ENCODE results near the gene TULP3.

TULP3 gene

GRCh38 chr12:2893007-2893406, 2.3 kb downstream of the TULP3 start (continued):
- no peak for TF ChIP-seq ZNF704 (tag by site-specific recombination; IDR thresholded peaks at IDR 0.05)
- no peak for TF ChIP-seq ZNF843 (tag by site-specific recombination; IDR thresholded peaks at IDR 0.05)
- no peak for TF ChIP-seq ZNF274 (IDR thresholded peaks at IDR 0.05; ENCODE audit: low read length)
- no peak for TF ChIP-seq ZNF274 (tag by site-specific recombination; IDR thresholded peaks at IDR 0.05; ENCODE audit: borderline replicate concordance)
- TF ChIP-seq PRDM10 (tag by site-specific recombination; IDR thresholded peaks at IDR 0.05): no peak
- no peak for TF ChIP-seq ZNF645 (tag by site-specific recombination; IDR thresholded peaks at IDR 0.05)
- no peak for TF ChIP-seq ZNF623 (tag by site-specific recombination; IDR thresholded peaks at IDR 0.05)

GRCh38 chr12:2895051-2895451, 4.4 kb downstream of the TULP3 start:
- H3K27ac ChIP-seq (ENCODE audit: extremely low read depth, low read depth, low read length): no peak overlapping the region
- ChIA-PET POLR2A (interaction anchor here (0.6 kb wide), 1 partner anchor 10 kb away, joined by 3 read pairs; no protein-coding TSS in a partner anchor), CTCF (interaction anchor here (0.6 to 0.7 kb wide), 2 partner anchors 26 to 51 kb away, joined by 3 read pairs; no protein-coding TSS in a partner anchor)
- peaks cover 0 to 3% of the 10 kb centered on the region in 2 experiments; a peak in 1 of 3 replicates for H3K36me3 ChIP-seq (ENCODE audit: control insufficient read depth in 2 of 2, insufficient read depth in 1 of 2, low read length in 2 of 2)
- peaks cover 6% of the 10 kb centered on the region for H3K4me1 ChIP-seq (ENCODE audit: control insufficient read depth, insufficient read depth, low read length)
- no peak overlapping the region for H3K4me3 ChIP-seq (ENCODE audit: low read depth, low read length)
- no peaks in the 10 kb centered on the region for H3K9me3 ChIP-seq (ENCODE audit: control insufficient read depth, insufficient read depth, low read depth, low read length)
- TF ChIP-seq KLF17 (tag by site-specific recombination; IDR thresholded peaks at IDR 0.05): no peak
- TF ChIP-seq ZBTB6 (tag by site-specific recombination; IDR thresholded peaks at IDR 0.05): no peak
- no peak for TF ChIP-seq ZNF548 (tag by site-specific recombination; IDR thresholded peaks at IDR 0.05)
- no peak for TF ChIP-seq ZNF148 (tag by site-specific recombination; IDR thresholded peaks at IDR 0.05; ENCODE audit: borderline replicate concordance)
- no peak for TF ChIP-seq BCL6B (tag by site-specific recombination; IDR thresholded peaks at IDR 0.05)
- no peak for TF ChIP-seq ELK4 (IDR thresholded peaks at IDR 0.05; ENCODE audit: borderline replicate concordance, low read depth, low read length)
- TF ChIP-seq ZNF404 (tag by site-specific recombination; IDR thresholded peaks at IDR 0.05): no peak
- no peak for TF ChIP-seq ZNF555 (tag by site-specific recombination; conservative IDR thresholded peaks at IDR 0.05)
- no peak for TF ChIP-seq ZNF449 (tag by site-specific recombination; IDR thresholded peaks at IDR 0.05)
- no peak for TF ChIP-seq ZNF391 (tag by site-specific recombination; IDR thresholded peaks at IDR 0.05; ENCODE audit: borderline replicate concordance, low read depth)
- no peak for TF ChIP-seq HOXC10 (CRISPR knock-in tag; IDR thresholded peaks at IDR 0.05)
- TF ChIP-seq ZNF624 (tag by site-specific recombination; IDR thresholded peaks at IDR 0.05): no peak
- TF ChIP-seq ZNF24 (tag by site-specific recombination; IDR thresholded peaks at IDR 0.05): no peak
- no peak for TF ChIP-seq ZNF354C (tag by site-specific recombination; IDR thresholded peaks at IDR 0.05; ENCODE audit: borderline replicate concordance, low read depth)
